Stimulated activated CD4-positive, alpha-beta T cell treated with anti-CD3 and anti-CD28 coated beads, Interleukin-1b, Interleukin-23, amount 100 ng/mL, for 48 hours (primary cell): ENCODE measurements around the gene TMEM212.

ENCODE experiments used
- DNase-seq: peaks from one replicate; pipeline ENCODE4 v3.0.0-alpha.2; 2020

TMEM212 gene

GRCh38 chr3:171842864-171843518, at the start of gene TMEM212:
Gene TMEM212 (plus strand): TSS chr3:171843349. CDS start chr3:171843384, 35 bp downstream.
- no peak for DNase-seq

- no peak for DNase-seq
These were observed 46.4 kb upstream of the TMEM212 start for GRCh38 chr3:171796625-171797264.

- no peak for DNase-seq
These were observed 45.9 kb upstream of the TMEM212 start for GRCh38 chr3:171797265-171797679.

GRCh38 chr3:171797873-171798272, 45.3 kb upstream of the TMEM212 start:
- no peak for DNase-seq

- DNase-seq, result no peak
These were observed 43.6 kb upstream of the TMEM212 start for GRCh38 chr3:171799501-171799900.

- DNase-seq, result no peak
These were observed 41.2 kb upstream of the TMEM212 start for GRCh38 chr3:171801738-171802589.

- DNase-seq, result no peak
These were observed 40.6 kb upstream of the TMEM212 start for GRCh38 chr3:171802590-171802956.

- DNase-seq, result no peak
These were observed 40.1 kb upstream of the TMEM212 start for GRCh38 chr3:171803044-171803443.

- no peak for DNase-seq
These were observed 38.3 kb upstream of the TMEM212 start for GRCh38 chr3:171804618-171805389.

- DNase-seq, result no peak
These were observed 37.5 kb upstream of the TMEM212 start for GRCh38 chr3:171805687-171806086.

GRCh38 chr3:171806200-171807128, 36.7 kb upstream of the TMEM212 start:
- DNase-seq, result no peak

GRCh38 chr3:171807129-171807675, 35.9 kb upstream of the TMEM212 start:
- DNase-seq, result no peak

- DNase-seq, result no peak
These were observed 35.3 kb upstream of the TMEM212 start for GRCh38 chr3:171807806-171808205.

GRCh38 chr3:171809611-171809860, 33.6 kb upstream of the TMEM212 start:
- DNase-seq, result no peak

- peak; percentile 33 for DNase-seq
These were observed 33.1 kb upstream of the TMEM212 start, which contains the start of gene PLD1 for GRCh38 chr3:171809861-171810628. Gene PLD1 (minus strand): TSS chr3:171810483. CDS start chr3:171738051, 72,432 bp downstream.

- DNase-seq, result no peak
These were observed 32.4 kb upstream of the TMEM212 start for GRCh38 chr3:171810629-171811294.

- DNase-seq, result no peak
These were observed 31.7 kb upstream of the TMEM212 start for GRCh38 chr3:171811295-171811912.

GRCh38 chr3:171811913-171812335, 31.2 kb upstream of the TMEM212 start:
- DNase-seq, result no peak

- DNase-seq, result no peak
These were observed 30.3 kb upstream of the TMEM212 start for GRCh38 chr3:171812811-171813210.
